ENCODE measurements around the gene EVA1A. TPM values are rescaled to one million over a fixed set of nuclear protein-coding genes. Genes with fewer than 3 reads are reported as not detected.
A peak's percentile ranks its signal among the peaks of the same experiment; 100 is the strongest.
"Not testable (repeated sequence)": the region's sequence is repeated elsewhere in the genome, so short reads cannot be mapped to it uniquely, and the experiment has no call there.

Gene EVA1A
- total RNA-seq, 1 donor from 2014 or later: 114 TPM

- DNase-seq (ENCODE audit: extremely low read depth, low read depth, low spot score): no peak
These were observed 67.5 kb downstream of the EVA1A start for GRCh38 chr2:75493230-75493629.

- DNase-seq (ENCODE audit: extremely low read depth, low read depth, low spot score): no peak
These were observed 69.5 kb downstream of the EVA1A start for GRCh38 chr2:75491129-75491753.

DNA sequence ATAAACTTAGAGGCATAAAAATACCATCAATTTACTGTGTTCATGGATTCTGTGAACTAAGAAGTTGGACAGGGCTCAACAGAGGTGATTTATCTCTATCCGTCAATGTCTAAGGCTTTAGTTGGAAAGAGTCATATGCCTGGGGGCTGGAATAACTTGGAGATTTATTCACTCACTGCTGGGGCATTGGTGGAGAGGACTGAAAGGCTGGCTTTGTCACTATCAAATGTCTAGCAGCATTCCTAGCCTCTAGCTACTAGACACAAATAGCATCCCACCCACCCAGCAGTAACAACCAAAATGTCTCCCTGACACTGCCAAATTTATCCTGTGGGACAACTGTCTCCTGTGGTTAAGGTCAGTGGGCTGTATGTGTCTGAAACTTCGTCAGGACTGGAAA lies 71.0 kb downstream of the EVA1A start:
- no peak for DNase-seq (ENCODE audit: extremely low read depth, low read depth, low spot score)

- no peak for DNase-seq (ENCODE audit: extremely low read depth, low read depth, low spot score)
These were observed 72.6 kb downstream of the EVA1A start for GRCh38 chr2:75488157-75488556.

DNA sequence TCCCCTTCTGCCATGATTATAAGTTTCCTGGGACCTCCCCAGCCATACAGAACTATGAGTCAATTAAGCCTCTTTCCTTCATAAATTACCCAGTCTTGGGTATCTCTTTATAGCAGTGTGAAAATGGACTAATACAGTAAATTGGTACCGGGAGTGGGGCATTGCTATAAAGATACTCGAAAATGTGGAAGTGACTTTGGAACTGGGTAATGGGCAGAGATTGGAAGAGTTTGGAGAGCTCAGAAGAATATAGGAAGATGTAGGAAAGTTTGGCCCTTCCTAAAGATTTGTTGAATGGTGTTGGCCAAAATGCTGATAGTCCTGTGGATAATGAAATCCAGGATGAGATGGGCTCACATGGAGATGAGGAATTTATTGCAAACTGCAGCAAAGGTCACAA lies 74.0 kb downstream of the EVA1A start:
- DNase-seq (ENCODE audit: extremely low read depth, low read depth, low spot score): not testable (repeated sequence)

- no peak for DNase-seq (ENCODE audit: extremely low read depth, low read depth, low spot score)
These were observed 75.9 kb downstream of the EVA1A start for GRCh38 chr2:75484840-75485239.

DNA sequence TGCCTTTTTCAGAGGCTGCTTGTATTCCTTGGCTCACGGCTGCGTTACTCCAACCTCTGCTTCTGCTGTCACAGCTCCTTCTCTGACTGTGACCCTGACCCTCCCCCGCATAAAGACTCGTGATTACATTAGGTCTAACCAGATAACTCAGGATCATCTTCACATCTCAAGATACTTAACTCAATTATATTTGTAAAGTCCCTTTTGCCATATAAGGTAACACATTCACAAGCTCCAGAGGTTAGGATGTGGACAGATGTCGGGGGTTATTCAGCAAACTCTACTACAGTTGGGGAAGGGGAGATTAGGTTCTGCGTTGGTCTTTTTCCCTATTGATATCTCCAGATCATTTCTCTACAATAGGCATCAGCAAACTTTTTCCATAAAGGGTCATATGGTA lies 76.9 kb downstream of the EVA1A start:
- DNase-seq (ENCODE audit: extremely low read depth, low read depth, low spot score): no peak

DNA sequence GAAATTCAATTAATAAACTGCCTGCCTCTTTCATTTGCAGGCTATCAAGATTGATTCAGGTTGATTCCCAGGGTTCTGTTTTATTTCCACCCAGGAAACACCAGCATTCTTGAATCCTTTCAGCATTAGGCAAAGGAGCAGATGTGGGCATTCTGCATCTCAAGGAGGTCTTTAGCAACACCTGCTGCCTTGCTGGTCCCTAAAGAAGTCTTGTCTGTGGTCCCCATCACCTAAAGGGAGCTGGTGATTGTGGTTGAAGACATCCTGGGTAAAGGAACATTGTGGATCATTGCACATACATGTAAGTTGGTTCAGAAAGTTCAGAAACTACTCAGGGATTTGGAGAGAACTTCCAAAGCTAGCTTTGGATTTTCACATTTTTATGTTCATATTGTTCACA lies 78.3 kb downstream of the EVA1A start:
- no peak for DNase-seq (ENCODE audit: extremely low read depth, low read depth, low spot score)

GRCh38 chr2:75480971-75481836 lies 79.5 kb downstream of the EVA1A start:
- DNase-seq (ENCODE audit: extremely low read depth, low read depth, low spot score): no peak

DNA sequence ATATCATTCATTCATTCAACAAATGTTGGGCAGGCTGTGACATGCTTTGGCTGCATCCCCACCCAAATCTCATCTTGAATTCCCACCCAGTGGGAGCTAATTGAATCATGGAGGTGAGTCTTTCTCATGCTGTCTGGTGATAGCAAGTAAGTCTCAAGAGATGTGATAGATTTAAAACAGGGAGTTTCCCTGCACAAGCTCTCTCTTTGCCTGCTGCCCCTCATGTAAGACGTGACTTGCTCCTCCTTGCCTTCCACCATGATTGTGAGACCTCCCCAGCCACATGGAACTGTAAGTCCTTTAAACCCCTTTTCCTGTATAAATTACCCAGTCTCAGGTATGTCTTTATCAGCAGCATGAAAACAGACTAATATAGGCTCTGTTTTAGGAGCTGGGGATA lies 83.0 kb downstream of the EVA1A start:
- DNase-seq (ENCODE audit: extremely low read depth, low read depth, low spot score): not testable (repeated sequence)

DNA sequence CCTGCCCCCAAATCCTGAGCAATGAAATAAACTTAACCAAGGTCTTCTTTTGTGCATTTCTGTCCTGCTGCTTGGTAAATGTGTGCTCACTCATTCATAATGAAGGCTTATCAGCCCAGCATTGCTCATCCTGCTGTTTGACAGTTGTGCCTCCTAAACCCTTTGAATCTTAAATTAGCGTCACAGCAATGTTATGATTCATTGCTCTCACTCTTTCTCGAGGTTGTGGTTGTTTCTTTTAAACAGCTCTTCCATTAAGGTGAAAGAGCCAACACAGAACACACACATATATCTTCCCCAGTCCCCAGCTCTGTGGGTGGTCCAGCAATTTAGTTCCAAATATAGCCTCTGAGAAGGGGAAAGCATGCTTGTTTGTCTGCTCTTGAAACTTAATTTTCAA lies 84.0 kb downstream of the EVA1A start:
- DNase-seq (ENCODE audit: extremely low read depth, low read depth, low spot score): no peak

- no peak for DNase-seq (ENCODE audit: extremely low read depth, low read depth, low spot score)
These were observed 84.8 kb downstream of the EVA1A start for GRCh38 chr2:75475976-75476375.

DNA sequence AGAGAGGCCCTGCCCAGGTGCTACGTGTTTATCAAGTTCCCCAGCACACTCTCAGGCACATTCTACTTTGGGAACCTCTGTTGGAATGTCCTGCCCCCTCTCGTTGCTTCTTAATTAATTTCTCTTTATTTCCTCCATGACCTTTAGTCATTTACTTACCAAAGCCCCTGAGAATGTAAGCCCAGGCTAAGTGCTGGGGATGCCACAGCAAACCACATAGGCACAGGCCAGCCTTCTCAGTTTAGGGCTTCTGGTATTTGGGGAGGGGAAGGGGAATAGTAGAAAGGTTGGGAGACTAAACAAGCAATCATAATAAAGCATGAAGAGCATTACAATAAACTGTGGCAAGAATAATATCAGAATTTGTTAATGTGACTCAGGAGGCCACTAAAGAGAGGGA lies 85.7 kb downstream of the EVA1A start:
- no peak for DNase-seq (ENCODE audit: extremely low read depth, low read depth, low spot score)

DNA sequence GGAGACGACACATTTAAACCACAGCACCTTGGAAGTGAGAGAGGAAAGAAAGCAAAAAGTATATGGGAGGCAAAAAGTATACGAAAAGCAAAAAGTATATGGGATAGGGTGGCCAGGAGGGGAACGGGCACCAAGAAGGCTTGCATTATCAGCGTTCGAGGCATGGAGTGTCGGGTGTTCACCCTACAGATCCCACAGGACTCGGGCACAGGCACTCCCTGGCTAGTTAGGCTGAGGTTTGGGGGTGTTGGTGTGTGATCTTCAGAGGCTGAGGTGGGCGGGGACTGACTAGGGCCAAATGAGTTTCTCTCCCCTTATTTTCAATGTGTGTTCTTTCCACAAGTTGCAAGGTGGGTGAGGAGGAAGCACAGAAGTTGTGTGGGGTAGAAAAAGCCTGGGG lies 86.6 kb downstream of the EVA1A start:
- no peak for DNase-seq (ENCODE audit: extremely low read depth, low read depth, low spot score)

DNA sequence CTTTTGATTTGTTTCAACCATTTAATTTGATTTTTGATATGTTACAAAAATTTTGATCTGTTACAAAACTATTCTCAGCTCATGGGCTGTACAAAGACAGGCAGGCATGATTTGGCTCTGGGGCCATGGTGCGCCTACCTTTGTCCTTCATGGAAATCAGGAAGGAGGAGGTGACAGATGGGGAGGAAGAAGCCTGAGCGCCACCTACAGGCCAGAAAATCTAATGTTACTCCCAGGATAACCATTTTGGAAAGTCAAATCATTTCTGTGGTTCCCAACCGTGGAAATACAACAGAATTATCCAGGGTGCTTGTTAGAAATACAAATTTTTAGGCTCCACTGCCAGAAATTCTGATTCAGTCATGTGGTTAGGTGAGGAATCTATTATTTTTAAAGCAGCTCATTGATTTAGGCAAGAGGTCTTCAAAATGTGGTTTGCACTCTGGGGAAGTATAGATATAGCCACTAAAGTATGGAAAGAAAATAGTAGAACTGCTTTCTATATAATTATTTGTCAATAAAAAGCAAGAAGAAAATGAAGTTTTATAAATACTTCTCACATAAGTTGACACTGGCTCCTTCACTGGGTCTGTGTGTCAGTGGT lies 93.9 kb downstream of the EVA1A start:
- no peak for DNase-seq (ENCODE audit: extremely low read depth, low read depth, low spot score)

- DNase-seq (ENCODE audit: extremely low read depth, low read depth, low spot score): no peak
These were observed 95.3 kb downstream of the EVA1A start for GRCh38 chr2:75465317-75465984.

- DNase-seq (ENCODE audit: extremely low read depth, low read depth, low spot score): peak; percentile 29
These were observed 96.3 kb downstream of the EVA1A start for GRCh38 chr2:75464348-75464946.

DNA sequence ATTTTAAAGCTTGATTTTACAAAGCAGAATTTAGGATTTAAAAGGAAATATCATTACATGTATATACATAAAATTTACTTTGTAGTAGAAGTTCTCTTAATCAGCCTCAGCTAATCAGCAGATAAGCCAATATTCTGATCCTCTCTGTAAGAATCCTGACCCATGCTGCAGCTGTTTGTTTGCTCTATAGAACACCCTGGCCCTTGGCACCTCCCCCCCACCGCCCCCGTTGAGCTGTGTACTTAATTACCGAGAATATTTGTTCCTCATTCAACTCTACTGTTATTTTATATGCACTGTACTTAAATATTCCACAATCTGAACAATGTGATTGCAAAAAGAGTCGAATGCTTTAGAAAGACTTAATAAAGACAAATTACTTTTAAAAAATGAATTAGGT lies 98.0 kb downstream of the EVA1A start:
- DNase-seq (ENCODE audit: extremely low read depth, low read depth, low spot score): no peak

DNA sequence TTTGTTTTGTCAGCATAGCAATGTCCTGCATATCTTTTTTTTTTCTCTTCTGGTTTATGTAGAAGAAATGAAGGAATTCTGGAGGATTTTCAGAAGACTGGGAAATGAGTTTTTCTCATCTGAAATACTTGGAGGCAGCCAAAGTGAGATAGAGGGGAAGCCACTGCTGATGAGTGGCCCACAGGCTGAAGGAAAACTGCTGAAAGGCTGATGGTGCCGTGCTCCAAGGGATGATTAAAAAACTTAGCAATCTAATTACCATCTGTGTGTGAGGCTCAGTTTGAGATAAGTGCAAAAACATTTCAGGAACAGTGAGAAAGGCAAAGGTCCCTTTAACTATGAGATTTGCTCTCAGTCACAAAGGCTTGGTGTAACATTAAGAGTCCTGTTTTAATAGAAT lies 98.5 kb downstream of the EVA1A start:
- DNase-seq (ENCODE audit: extremely low read depth, low read depth, low spot score): no peak

GRCh38 chr2:75460630-75461029 lies 100.1 kb downstream of the EVA1A start:
- no peak for DNase-seq (ENCODE audit: extremely low read depth, low read depth, low spot score)
